ENCODE measurements around the gene WLS. TPM values are rescaled to one million over a fixed set of nuclear protein-coding genes. Genes with fewer than 3 reads are reported as not detected.

WLS gene
- total RNA-seq, 1 donor from 2014 or later, result 341 TPM

DNA sequence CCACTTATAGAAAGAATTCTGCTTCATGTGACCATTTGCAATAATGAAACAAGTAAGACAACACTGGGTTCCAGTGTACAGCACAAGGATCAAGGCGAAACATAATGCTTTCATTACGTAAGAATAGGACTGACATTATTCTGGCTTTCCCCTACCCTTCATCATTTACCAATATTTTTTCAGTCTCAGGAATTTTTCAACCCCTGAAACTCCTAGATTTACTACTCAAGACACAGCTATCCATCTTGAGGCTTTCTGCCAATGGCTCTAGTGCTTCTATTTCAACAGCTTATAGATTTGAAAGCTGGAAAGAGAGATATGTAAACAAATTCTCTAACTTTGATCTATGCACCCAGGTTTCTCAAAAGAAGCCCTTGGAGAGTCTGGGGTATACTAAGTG, 48.4 kb downstream of the WLS start:
- Mint-ChIP-seq H3K27me3 (ENCODE audit: unreplicated experiment) (no peaks in the 10 kb centered on the region), H3K27ac (ENCODE audit: unreplicated experiment) (peak overlapping the region; percentile 40), H3K36me3 (ENCODE audit: unreplicated experiment) (peaks cover 46% of the 10 kb centered on the region), H3K4me3 (ENCODE audit: unreplicated experiment) (no peak overlapping the region), H3K9me3 (ENCODE audit: unreplicated experiment) (peaks cover 4% of the 10 kb centered on the region), H3K4me1 (ENCODE audit: unreplicated experiment) (peaks cover 46% of the 10 kb centered on the region)
- no peak for TF ChIP-seq CTCF (IDR thresholded peaks at IDR 0.05)
- DNase-seq (ENCODE audit: extremely low spot score, unreplicated experiment), result no peak

DNA sequence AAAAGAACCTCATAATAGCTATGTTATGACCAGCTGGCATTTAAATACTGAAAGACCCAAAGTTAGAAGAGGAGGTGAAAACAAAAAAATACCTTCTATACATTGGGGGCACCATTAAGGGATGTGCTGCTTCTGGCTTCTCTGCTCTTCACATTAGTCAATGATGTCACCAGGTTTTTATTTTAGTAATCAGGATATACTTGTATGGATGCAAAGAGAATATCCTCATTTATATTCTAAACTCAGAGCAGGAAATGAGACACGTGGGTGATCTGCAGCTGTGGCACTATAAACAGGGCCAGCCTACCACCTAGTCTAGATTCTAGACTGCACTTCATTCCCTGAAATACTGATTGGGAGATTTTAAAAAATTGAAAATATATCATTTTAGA, 51.2 kb downstream of the WLS start:
- DNase-seq (ENCODE audit: extremely low spot score, unreplicated experiment), result no peak
- H3K27ac Mint-ChIP-seq (ENCODE audit: unreplicated experiment), result peak overlapping the region; percentile 99
- no peak for TF ChIP-seq CTCF (IDR thresholded peaks at IDR 0.05)
- peaks cover 33% of the 10 kb centered on the region for H3K36me3 Mint-ChIP-seq (ENCODE audit: unreplicated experiment)
- H3K9me3 Mint-ChIP-seq (ENCODE audit: unreplicated experiment), result peaks cover 4% of the 10 kb centered on the region
- no peaks in the 10 kb centered on the region for H3K27me3 Mint-ChIP-seq (ENCODE audit: unreplicated experiment)
- no peak overlapping the region for H3K4me3 Mint-ChIP-seq (ENCODE audit: unreplicated experiment)
- peaks cover 57% of the 10 kb centered on the region for H3K4me1 Mint-ChIP-seq (ENCODE audit: unreplicated experiment)

GRCh38 chr1:68180441-68181164, 51.7 kb downstream of the WLS start:
- H3K27ac Mint-ChIP-seq (ENCODE audit: unreplicated experiment), result peak overlapping the region; percentile 99
- DNase-seq (ENCODE audit: extremely low spot score, unreplicated experiment), result no peak
- peaks cover 4% of the 10 kb centered on the region for H3K9me3 Mint-ChIP-seq (ENCODE audit: unreplicated experiment)
- H3K36me3 Mint-ChIP-seq (ENCODE audit: unreplicated experiment), result peaks cover 32% of the 10 kb centered on the region
- H3K27me3 Mint-ChIP-seq (ENCODE audit: unreplicated experiment), result no peaks in the 10 kb centered on the region
- no peak for TF ChIP-seq CTCF (IDR thresholded peaks at IDR 0.05)
- H3K4me3 Mint-ChIP-seq (ENCODE audit: unreplicated experiment), result no peak overlapping the region
- peaks cover 63% of the 10 kb centered on the region for H3K4me1 Mint-ChIP-seq (ENCODE audit: unreplicated experiment)

- peaks cover 21% of the 10 kb centered on the region for H3K36me3 Mint-ChIP-seq (ENCODE audit: unreplicated experiment)
- no peaks in the 10 kb centered on the region for H3K27me3 Mint-ChIP-seq (ENCODE audit: unreplicated experiment)
- DNase-seq (ENCODE audit: extremely low spot score, unreplicated experiment), result no peak
- H3K9me3 Mint-ChIP-seq (ENCODE audit: unreplicated experiment), result peaks cover 4% of the 10 kb centered on the region
- peak overlapping the region; percentile 99 for H3K27ac Mint-ChIP-seq (ENCODE audit: unreplicated experiment)
- TF ChIP-seq CTCF (IDR thresholded peaks at IDR 0.05), result no peak
- peaks cover 74% of the 10 kb centered on the region for H3K4me1 Mint-ChIP-seq (ENCODE audit: unreplicated experiment)
- no peak overlapping the region for H3K4me3 Mint-ChIP-seq (ENCODE audit: unreplicated experiment)
Observed at GRCh38 chr1:68178821-68179490, 53.4 kb downstream of the WLS start.

DNA sequence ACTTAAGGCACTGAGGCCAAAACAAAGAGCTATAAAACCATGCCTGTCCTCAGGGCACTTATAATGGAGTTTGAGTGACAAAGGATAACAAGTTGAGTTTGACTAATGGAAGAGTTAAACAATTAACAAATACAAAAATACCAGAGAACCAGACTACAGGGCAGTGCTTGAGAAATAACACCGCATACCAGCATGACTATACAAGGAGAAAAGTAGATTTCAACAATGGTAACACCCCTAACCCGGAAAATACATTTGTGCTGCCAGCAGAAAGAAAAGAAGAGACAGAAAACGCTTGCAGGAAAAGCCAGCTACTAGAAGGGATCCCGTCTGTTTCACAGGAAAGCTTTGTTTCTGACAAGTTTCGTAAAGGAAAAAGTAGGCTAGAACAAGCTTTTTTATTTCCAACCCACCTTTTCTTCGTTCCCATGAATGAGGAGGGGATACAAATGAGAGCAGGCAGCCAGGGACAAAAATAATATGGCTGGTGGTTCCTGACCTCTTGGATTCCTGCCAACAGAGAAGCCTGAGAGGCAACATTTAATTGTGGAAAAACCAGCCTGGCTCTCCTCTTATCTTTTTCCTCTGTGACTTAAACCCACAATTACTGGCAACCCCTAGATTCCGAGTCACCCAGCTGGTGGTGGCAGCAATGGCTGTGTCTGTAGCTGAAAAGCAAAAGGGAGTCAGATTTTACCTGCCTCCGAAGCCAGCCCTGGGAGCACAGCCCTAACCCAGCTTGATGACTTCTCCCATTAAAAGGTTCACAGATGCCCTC, 56.5 kb downstream of the WLS start:
- H3K4me1 Mint-ChIP-seq (ENCODE audit: unreplicated experiment), result peaks cover 91% of the 10 kb centered on the region
- H3K9me3 Mint-ChIP-seq (ENCODE audit: unreplicated experiment), result peaks cover 4% of the 10 kb centered on the region
- H3K27me3 Mint-ChIP-seq (ENCODE audit: unreplicated experiment), result no peaks in the 10 kb centered on the region
- H3K36me3 Mint-ChIP-seq (ENCODE audit: unreplicated experiment), result peaks cover 14% of the 10 kb centered on the region
- no peak for DNase-seq (ENCODE audit: extremely low spot score, unreplicated experiment)
- no peak for TF ChIP-seq CTCF (IDR thresholded peaks at IDR 0.05)
- peak overlapping the region; percentile 99 for H3K27ac Mint-ChIP-seq (ENCODE audit: unreplicated experiment)
- H3K4me3 Mint-ChIP-seq (ENCODE audit: unreplicated experiment), result peak overlapping the region; percentile 46

All from osteocyte (in vitro differentiated cells).